ENCODE data around the gene ELAVL2.

Gene ELAVL2

GRCh38 chr9:23769307-23769935, 56.6 kb downstream of the ELAVL2 start:
- no peak for DNase-seq (ENCODE audit: low read depth in 2 of 2)

GRCh38 chr9:23768861-23769260, 57.2 kb downstream of the ELAVL2 start:
- DNase-seq (ENCODE audit: low read depth in 2 of 2) = no peak

- DNase-seq (ENCODE audit: low read depth in 2 of 2) = no peak
Observed at GRCh38 chr9:23766613-23767012, 59.4 kb downstream of the ELAVL2 start.

- DNase-seq (ENCODE audit: low read depth in 2 of 2) = no peak
Observed at GRCh38 chr9:23765561-23765960, 60.5 kb downstream of the ELAVL2 start.

GRCh38 chr9:23764219-23764618, 61.8 kb downstream of the ELAVL2 start:
- no peak for DNase-seq (ENCODE audit: low read depth in 2 of 2)

GRCh38 chr9:23754551-23754950, 71.5 kb downstream of the ELAVL2 start:
- no peak for DNase-seq (ENCODE audit: low read depth in 2 of 2)

- no peak for DNase-seq (ENCODE audit: low read depth in 2 of 2)
Observed at GRCh38 chr9:23752859-23753258, 73.2 kb downstream of the ELAVL2 start.

- DNase-seq (ENCODE audit: low read depth in 2 of 2) = no peak
Observed at GRCh38 chr9:23751633-23752032, 74.4 kb downstream of the ELAVL2 start.

GRCh38 chr9:23750808-23751207, 75.2 kb downstream of the ELAVL2 start:
- no peak for DNase-seq (ENCODE audit: low read depth in 2 of 2)

GRCh38 chr9:23747088-23748075, 78.7 kb downstream of the ELAVL2 start:
- DNase-seq (ENCODE audit: low read depth in 2 of 2) = no peak

GRCh38 chr9:23746317-23746716, 79.7 kb downstream of the ELAVL2 start:
- no peak for DNase-seq (ENCODE audit: low read depth in 2 of 2)

- DNase-seq (ENCODE audit: low read depth in 2 of 2) = no peak
Observed at GRCh38 chr9:23743036-23743435, 83.0 kb downstream of the ELAVL2 start.

GRCh38 chr9:23741351-23741750, 84.7 kb downstream of the ELAVL2 start:
- DNase-seq (ENCODE audit: low read depth in 2 of 2) = no peak

GRCh38 chr9:23740531-23740930, 85.5 kb downstream of the ELAVL2 start:
- DNase-seq (ENCODE audit: low read depth in 2 of 2) = no peak

GRCh38 chr9:23739753-23740152, 86.3 kb downstream of the ELAVL2 start:
- no peak for DNase-seq (ENCODE audit: low read depth in 2 of 2)

- DNase-seq (ENCODE audit: low read depth in 2 of 2) = no peak
Observed at GRCh38 chr9:23736293-23736692, 89.7 kb downstream of the ELAVL2 start.

- DNase-seq (ENCODE audit: low read depth in 2 of 2) = no peak
Observed at GRCh38 chr9:23733495-23734078, 92.5 kb downstream of the ELAVL2 start.

GRCh38 chr9:23731353-23731752, 94.7 kb downstream of the ELAVL2 start:
- no peak for DNase-seq (ENCODE audit: low read depth in 2 of 2)

GRCh38 chr9:23730364-23730763, 95.7 kb downstream of the ELAVL2 start:
- no peak for DNase-seq (ENCODE audit: low read depth in 2 of 2)

GRCh38 chr9:23728736-23729135, 97.3 kb downstream of the ELAVL2 start:
- DNase-seq (ENCODE audit: low read depth in 2 of 2) = no peak

GRCh38 chr9:23725279-23725946, 100.6 kb downstream of the ELAVL2 start:
- DNase-seq (ENCODE audit: low read depth in 2 of 2) = no peak

- no peak for DNase-seq (ENCODE audit: low read depth in 2 of 2)
Observed at GRCh38 chr9:23723672-23724071, 102.4 kb downstream of the ELAVL2 start.
